Skeletal muscle tissue (tissue), 4 donors: ENCODE measurements around the gene VAC14. TPM values are rescaled to one million over a fixed set of nuclear protein-coding genes. Genes with fewer than 3 reads are reported as not detected.

ENCODE experiments used
- H3K27ac ChIP-seq: one replicate; pipeline ENCODE4 v1.7.0; 2013; ENCODE audit warnings: mild to moderate bottlenecking, low read depth, low read length, inconsistent platforms
- H3K27me3 ChIP-seq, 3 donors: one replicate each; pipeline ENCODE4 v1.7.0; 2013; ENCODE audit warnings: low read length in 3 of 3; ENCODE audit not compliant: control insufficient read depth in 3 of 3, insufficient read depth in 3 of 3
- H3K36me3 ChIP-seq, 3 donors: one replicate each; pipeline ENCODE4 v1.7.0; 2013; ENCODE audit warnings: low read length in 3 of 3; ENCODE audit not compliant: control insufficient read depth in 3 of 3, insufficient read depth in 3 of 3
- H3K4me1 ChIP-seq, 3 donors: one replicate each; pipeline ENCODE4 v1.7.0; 2013; ENCODE audit warnings: low read length in 3 of 3, mild to moderate bottlenecking in 3 of 3; ENCODE audit not compliant: control insufficient read depth in 3 of 3, insufficient read depth in 3 of 3
- H3K4me3 ChIP-seq, 3 donors: one replicate each; pipeline ENCODE4 v1.7.0; 2013; ENCODE audit warnings: low read length in 3 of 3
- H3K9ac ChIP-seq, 3 donors: one replicate each; pipeline ENCODE4 v1.7.0; 2013; ENCODE audit warnings: low read length in 3 of 3, mild to moderate bottlenecking in 3 of 3, moderate library complexity in 2 of 3, low read depth in 1 of 3
- H3K9me3 ChIP-seq, 3 donors: one replicate each; pipeline ENCODE4 v1.7.0; 2013; ENCODE audit warnings: low read length in 3 of 3; ENCODE audit not compliant: control insufficient read depth in 3 of 3
- total RNA-seq: library from RNA; depleted of rRNA; stranded (reverse); fragments of >200 nt; gene quantifications from one replicate; pipeline ENCODE4 v1.2.3, GENCODE V29; 2014
- donor health status: Osteomylitis.

Gene VAC14
- total RNA-seq, 1 donor from 2014 or later, result 15.1 TPM

DNA sequence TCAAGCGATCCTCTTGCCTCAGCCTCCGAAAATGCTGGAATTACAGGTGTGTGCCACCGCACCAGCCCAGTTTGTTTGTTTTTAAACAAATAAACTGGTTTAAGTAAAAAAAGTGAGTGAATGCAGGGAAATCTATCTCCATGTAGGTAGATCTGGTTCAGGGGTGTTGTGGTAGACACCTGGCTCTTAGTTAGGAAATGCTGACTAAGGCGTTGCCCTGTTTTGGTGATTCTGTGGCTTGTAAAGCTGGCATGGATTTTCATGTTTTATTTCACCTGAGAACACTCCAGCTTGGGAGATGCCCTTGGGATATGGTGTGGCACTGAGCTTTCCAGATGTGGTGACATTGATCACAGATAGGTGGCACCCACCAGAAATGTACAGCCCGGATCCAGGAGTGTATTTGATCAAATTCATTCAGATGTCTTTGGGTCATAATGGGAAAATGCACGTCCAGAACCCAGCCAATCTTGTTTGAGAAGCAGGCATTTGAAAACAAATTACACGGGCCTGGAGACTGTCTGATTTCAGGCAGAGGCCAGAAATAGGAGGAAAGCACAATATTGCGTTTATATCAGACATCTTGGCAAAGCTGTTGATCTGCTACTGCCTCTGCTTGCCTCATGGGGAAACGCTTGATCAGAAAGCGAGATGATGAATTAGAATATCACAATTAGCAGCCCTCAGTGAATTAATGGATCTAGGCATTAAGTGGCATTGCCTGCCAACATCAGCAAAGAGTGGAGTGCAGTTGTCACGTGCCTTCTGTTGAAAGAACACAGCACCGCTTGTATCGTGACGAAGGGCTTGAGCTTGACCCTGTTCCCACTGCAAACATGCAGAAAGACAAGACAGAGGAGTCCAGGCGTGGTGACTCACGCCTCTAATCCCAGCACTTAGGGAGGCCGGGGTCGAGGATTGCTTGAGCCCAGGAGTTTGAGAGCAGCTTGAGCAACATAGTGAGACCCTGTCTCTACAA is 161.9 kb downstream of the VAC14 start:
- Histone ChIP-seq H3K36me3 (no peaks in the 10 kb centered on the region), H3K4me1 (no peaks in the 10 kb centered on the region), H3K27me3 (no peaks in the 10 kb centered on the region), H3K9ac (no peak overlapping the region), H3K27ac (no peak overlapping the region), H3K4me3 (no peak overlapping the region), H3K9me3 (no peaks in the 10 kb centered on the region)

Other genes starting within 250 kb of the VAC14 start
- 6.8 TPM for gene IL34, start 154.6 kb downstream of the VAC14 start, total RNA-seq
- gene MTSS2, start 115.1 kb downstream of the VAC14 start, total RNA-seq, result 18.8 TPM